Measurements from ENCODE around the gene KRT1.

Gene KRT1

GRCh38 chr12:52636189-52636588 is 44.0 kb downstream of the KRT1 start:
- DNase-seq (ENCODE audit: low read depth in 2 of 2), result no peak

- DNase-seq (ENCODE audit: low read depth in 2 of 2), result no peak
Observed at GRCh38 chr12:52634266-52635056, 45.7 kb downstream of the KRT1 start.

GRCh38 chr12:52633383-52633782 is 46.8 kb downstream of the KRT1 start:
- no peak for DNase-seq (ENCODE audit: low read depth in 2 of 2)

GRCh38 chr12:52632656-52633055 is 47.6 kb downstream of the KRT1 start:
- DNase-seq (ENCODE audit: low read depth in 2 of 2), result no peak

GRCh38 chr12:52631676-52632459 is 48.3 kb downstream of the KRT1 start:
- no peak for DNase-seq (ENCODE audit: low read depth in 2 of 2)

GRCh38 chr12:52631264-52631663 is 48.9 kb downstream of the KRT1 start:
- DNase-seq (ENCODE audit: low read depth in 2 of 2), result no peak

GRCh38 chr12:52630599-52631200 is 49.5 kb downstream of the KRT1 start:
- DNase-seq (ENCODE audit: low read depth in 2 of 2), result no peak

GRCh38 chr12:52630008-52630500 is 50.2 kb downstream of the KRT1 start:
- DNase-seq (ENCODE audit: low read depth in 2 of 2), result no peak

- DNase-seq (ENCODE audit: low read depth in 2 of 2), result no peak
Observed at GRCh38 chr12:52629281-52630007, 50.8 kb downstream of the KRT1 start.

- no peak for DNase-seq (ENCODE audit: low read depth in 2 of 2)
Observed at GRCh38 chr12:52628841-52629240, 51.4 kb downstream of the KRT1 start.

- DNase-seq (ENCODE audit: low read depth in 2 of 2), result no peak
Observed at GRCh38 chr12:52628111-52628507, 52.1 kb downstream of the KRT1 start.

GRCh38 chr12:52627395-52628110 is 52.7 kb downstream of the KRT1 start:
- DNase-seq (ENCODE audit: low read depth in 2 of 2), result no peak
